Mesenteric fat pad (tissue), 1 donor: ENCODE results near the gene TSSK3. TPM values are rescaled to one million over a fixed set of nuclear protein-coding genes. Genes with fewer than 3 reads are reported as not detected.

Source experiments
- DNase-seq: peaks from one replicate; pipeline ENCODE4 v3.0.0-alpha.2; 2020; ENCODE audit warnings: low spot score
- total RNA-seq: library from RNA; stranded (reverse); fragmentation: NEBNext Ultra II Directional; extraction: Animal tissue kit (Norgen Biotek cat#: 25700); gene quantifications from one replicate; pipeline ENCODE4 v1.2.1, GENCODE V29; 2021
- donor health status: DM: yes; HTN: yes; CAD: no.

The TSSK3 gene
- total RNA-seq, 1 donor from 2014 or later: 1.2 TPM

- DNase-seq: peak; percentile 92
Observed at GRCh38 chr1:32361674-32362473, 465 bp upstream of the TSSK3 start.

- no peak for DNase-seq
Observed at GRCh38 chr1:32363713-32364112, 1.4 kb downstream of the TSSK3 start.

GRCh38 chr1:32364836-32365235 is 2.5 kb downstream of the TSSK3 start:
- no peak for DNase-seq

- no peak for DNase-seq
Observed at GRCh38 chr1:32365445-32365844, 3.1 kb downstream of the TSSK3 start.

GRCh38 chr1:32367912-32368635 is 5.7 kb downstream of the TSSK3 start:
- no peak for DNase-seq

GRCh38 chr1:32372149-32372756 is 9.9 kb downstream of the TSSK3 start:
- DNase-seq: no peak

- DNase-seq: no peak
Observed at GRCh38 chr1:32373996-32374592, 11.8 kb downstream of the TSSK3 start.

- no peak for DNase-seq
Observed at GRCh38 chr1:32376199-32376598, 13.9 kb downstream of the TSSK3 start.

GRCh38 chr1:32377541-32378220 is 15.3 kb downstream of the TSSK3 start:
- no peak for DNase-seq

GRCh38 chr1:32380057-32380456 is 17.7 kb downstream of the TSSK3 start:
- DNase-seq: no peak

GRCh38 chr1:32386676-32387392 is 24.5 kb downstream of the TSSK3 start:
- DNase-seq: no peak

- no peak for DNase-seq
Observed at GRCh38 chr1:32388641-32389040, 26.3 kb downstream of the TSSK3 start.

- no peak for DNase-seq
Observed at GRCh38 chr1:32390904-32391870, 28.8 kb downstream of the TSSK3 start.

- DNase-seq: no peak
Observed at GRCh38 chr1:32392325-32392724, 30.0 kb downstream of the TSSK3 start.

GRCh38 chr1:32393136-32393535 is 30.8 kb downstream of the TSSK3 start:
- no peak for DNase-seq

- DNase-seq: no peak
Observed at GRCh38 chr1:32393832-32394140, 31.4 kb downstream of the TSSK3 start.

- DNase-seq: peak; percentile 99
Observed at GRCh38 chr1:32394141-32394889, 32.0 kb downstream of the TSSK3 start, which contains the start of gene BSDC1. Gene BSDC1 (minus strand): TSS chr1:32394441. CDS start chr1:32394414, 27 bp downstream.

GRCh38 chr1:32394890-32395432 is 32.6 kb downstream of the TSSK3 start:
- DNase-seq: no peak
